Activated naive CD4-positive, alpha-beta T cell treated with anti-CD3 and anti-CD28 coated beads, Interleukin-2, amount 50 U/mL, for 72 hours (primary cell): ENCODE results near the gene GPLD1. TPM values are rescaled to one million over a fixed set of nuclear protein-coding genes. Genes with fewer than 3 reads are reported as not detected.
A peak's percentile ranks its signal among the peaks of the same experiment; 100 is the strongest.
"Not testable (repeated sequence)": the region's sequence is repeated elsewhere in the genome, so short reads cannot be mapped to it uniquely, and the experiment has no call there.

Experiments
- ATAC-seq, 2 donors: fragments of 150-1000 bp; cut with Tn5 transposase; 2 replicates each; pipeline ENCODE4 v1.10.0; 2021; ENCODE audit warnings: mild to moderate bottlenecking in 2 of 2, moderate library complexity in 2 of 2
- DNase-seq, 2 donors: peaks; one replicate each; pipeline ENCODE4 v3.0.0; 2021 to 2022; ENCODE audit warnings: low spot score in 2 of 2
- H3K27ac Mint-ChIP-seq, 2 donors: one replicate each; pipeline ENCODE4 v1.8.0; 2022; ENCODE audit warnings: mild to moderate bottlenecking in 2 of 2, mixed read lengths in 2 of 2
- H3K36me3 Mint-ChIP-seq, 2 donors: one replicate each; pipeline ENCODE4 v1.8.0; 2022; ENCODE audit warnings: mixed read lengths in 2 of 2
- H3K9me3 Mint-ChIP-seq, 2 donors: one replicate each; pipeline ENCODE4 v1.8.0; 2022; ENCODE audit warnings: mixed read lengths in 2 of 2
- total RNA-seq, 2 donors: library from RNA; stranded (reverse); gene quantifications; one replicate each; pipeline ENCODE4 v1.2.3, GENCODE V29; 2022

Gene GPLD1, protein sequence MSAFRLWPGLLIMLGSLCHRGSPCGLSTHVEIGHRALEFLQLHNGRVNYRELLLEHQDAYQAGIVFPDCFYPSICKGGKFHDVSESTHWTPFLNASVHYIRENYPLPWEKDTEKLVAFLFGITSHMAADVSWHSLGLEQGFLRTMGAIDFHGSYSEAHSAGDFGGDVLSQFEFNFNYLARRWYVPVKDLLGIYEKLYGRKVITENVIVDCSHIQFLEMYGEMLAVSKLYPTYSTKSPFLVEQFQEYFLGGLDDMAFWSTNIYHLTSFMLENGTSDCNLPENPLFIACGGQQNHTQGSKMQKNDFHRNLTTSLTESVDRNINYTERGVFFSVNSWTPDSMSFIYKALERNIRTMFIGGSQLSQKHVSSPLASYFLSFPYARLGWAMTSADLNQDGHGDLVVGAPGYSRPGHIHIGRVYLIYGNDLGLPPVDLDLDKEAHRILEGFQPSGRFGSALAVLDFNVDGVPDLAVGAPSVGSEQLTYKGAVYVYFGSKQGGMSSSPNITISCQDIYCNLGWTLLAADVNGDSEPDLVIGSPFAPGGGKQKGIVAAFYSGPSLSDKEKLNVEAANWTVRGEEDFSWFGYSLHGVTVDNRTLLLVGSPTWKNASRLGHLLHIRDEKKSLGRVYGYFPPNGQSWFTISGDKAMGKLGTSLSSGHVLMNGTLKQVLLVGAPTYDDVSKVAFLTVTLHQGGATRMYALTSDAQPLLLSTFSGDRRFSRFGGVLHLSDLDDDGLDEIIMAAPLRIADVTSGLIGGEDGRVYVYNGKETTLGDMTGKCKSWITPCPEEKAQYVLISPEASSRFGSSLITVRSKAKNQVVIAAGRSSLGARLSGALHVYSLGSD
- total RNA-seq = under 1 TPM; 0.16 to 0.99 TPM

DNA sequence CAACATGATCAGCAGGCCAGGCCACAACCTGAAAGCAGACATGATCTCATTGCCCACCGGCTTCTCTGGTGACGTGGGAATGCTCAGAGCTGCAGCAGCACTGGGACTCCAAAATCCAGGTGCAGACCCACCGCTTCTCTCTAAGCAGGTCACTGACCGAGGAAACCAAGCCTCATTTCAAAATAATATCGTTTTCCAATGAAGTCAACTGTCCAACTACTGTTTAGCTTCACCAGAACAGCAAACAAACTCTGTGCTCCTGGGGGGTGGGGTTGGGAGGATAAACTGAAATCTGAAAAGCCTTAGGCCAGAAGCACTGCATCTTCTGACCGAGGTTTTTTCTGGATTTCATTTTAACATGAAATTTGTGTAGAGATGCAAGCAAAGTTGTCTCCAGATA is at the start of gene GPLD1:
Gene GPLD1, minus strand, starts transcription at position 109 of the 400 bp plus-strand sequence. Its CDS starts 67 bp downstream, at position 42.
- Mint-ChIP-seq H3K36me3 (no peaks in the 10 kb centered on the region), H3K9me3 (no peaks in the 10 kb centered on the region), H3K27ac (peak within 1 kb of the TSS in 1 of 2 donors; percentile 87)
- no peak for DNase-seq
- no peak for ATAC-seq

DNA sequence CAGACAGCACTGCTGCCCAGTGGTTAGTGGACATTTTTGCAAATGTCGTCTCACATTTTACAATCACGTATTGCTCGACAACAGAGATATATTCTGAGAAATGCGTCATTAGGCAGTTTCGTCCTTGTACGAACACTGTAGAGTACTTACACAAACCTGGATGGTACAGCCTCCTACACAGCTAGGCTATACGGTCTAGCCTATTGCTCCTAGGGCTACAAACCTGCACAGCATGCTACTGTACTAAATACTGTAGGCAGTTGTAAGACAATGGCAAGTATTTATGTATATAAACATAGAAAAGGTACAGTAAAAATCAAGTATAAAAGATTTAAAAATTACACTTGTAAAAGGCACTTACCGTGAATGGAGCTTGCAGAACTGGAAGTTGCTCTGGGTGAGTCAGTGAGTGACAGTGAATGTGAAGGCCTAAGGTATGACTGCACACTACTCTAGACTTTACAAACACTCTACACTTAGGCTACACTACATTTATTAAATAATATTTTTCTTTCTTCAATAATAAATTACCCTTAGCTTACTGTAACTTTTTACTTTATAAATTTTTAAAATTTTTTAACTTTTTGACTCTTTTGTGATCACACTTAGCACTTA is 48.5 kb upstream of the GPLD1 start:
- Mint-ChIP-seq H3K9me3 (no peaks in the 10 kb centered on the region), H3K36me3 (no peaks in the 10 kb centered on the region), H3K27ac (no peak overlapping the region)
- no peak for DNase-seq
- ATAC-seq = no peak

DNA sequence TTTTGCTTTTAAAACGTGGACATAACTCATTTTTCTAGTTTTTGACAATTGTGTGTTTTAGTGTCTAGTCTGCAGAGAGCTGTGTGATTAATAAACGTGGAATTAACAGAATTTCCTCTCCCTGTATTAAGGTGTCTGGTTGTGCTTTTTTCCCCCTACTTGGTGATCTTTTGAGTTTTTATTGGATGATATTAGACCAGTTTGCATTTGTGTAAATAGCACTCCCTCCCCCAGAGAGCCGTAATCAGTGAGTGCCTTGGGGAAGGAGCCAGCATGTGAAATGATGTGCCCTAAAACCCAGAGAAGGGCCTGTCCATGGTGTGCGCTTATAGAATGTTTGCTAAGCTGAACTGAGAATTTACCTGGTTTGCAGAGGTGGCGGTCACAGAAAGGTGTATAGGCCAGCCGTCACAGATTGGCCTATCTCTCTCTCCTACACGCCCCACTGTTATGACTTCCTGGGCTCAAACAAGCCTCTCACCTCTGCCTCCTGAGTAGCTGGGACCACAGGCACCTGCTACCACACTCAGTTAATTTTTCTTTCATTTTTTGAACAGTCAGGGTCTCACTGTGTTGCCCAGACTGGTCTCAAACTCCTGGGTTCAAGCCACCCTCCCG is 47.8 kb upstream of the GPLD1 start:
- H3K9me3 Mint-ChIP-seq = no peaks in the 10 kb centered on the region
- no peaks in the 10 kb centered on the region for H3K36me3 Mint-ChIP-seq
- no peak for ATAC-seq
- DNase-seq = no peak
- H3K27ac Mint-ChIP-seq = no peak overlapping the region

DNA sequence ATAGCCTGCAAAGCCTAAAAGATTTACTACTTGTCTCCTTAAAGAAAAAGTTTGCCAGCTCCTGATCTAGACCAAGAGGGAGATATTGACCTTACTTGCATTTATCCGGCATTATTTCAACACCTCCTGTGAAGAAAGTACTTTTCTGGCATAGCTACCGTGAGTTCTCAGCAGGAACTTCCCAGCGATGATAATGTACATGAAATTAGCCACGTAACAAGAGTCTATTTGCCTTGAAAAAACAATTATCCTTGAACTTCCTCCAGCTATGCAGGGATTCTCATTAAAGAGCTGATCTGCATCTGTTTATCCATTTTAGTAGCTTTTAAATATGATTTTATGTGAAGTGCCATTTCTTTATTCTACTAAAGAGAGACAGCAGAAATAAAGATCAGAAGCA is 47.1 kb upstream of the GPLD1 start:
- H3K36me3 Mint-ChIP-seq = no peaks in the 10 kb centered on the region
- no peak overlapping the region for H3K27ac Mint-ChIP-seq

DNA sequence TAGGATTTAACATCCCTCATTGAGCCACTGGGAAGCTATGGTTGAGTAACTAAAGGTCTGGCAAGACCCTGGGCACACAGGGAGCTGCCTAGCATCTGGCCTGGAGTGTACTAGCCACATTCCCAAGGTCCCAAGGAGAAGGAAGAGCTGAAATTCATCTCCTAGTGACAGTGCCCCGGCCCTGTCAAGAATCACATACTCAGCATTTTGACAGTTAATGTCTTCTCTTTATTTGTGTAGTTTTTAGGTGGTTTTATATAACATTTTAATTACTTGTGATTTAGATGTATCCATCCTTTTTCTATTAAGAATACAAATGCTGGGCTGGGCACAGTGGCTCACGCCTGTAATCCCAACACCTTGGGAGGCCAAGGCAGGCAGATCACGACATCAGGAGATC is 45.8 kb upstream of the GPLD1 start:
- no peak for ATAC-seq
- no peaks in the 10 kb centered on the region for H3K9me3 Mint-ChIP-seq
- no peak for DNase-seq
- H3K27ac Mint-ChIP-seq = no peak overlapping the region
- peaks cover 0 to 8% of the 10 kb centered on the region in 2 donors for H3K36me3 Mint-ChIP-seq

More for the DNA sequence above, 47.1 kb upstream of the GPLD1 start:
- DNase-seq = no peak
- ATAC-seq = no peak
- no peaks in the 10 kb centered on the region for H3K9me3 Mint-ChIP-seq

DNA sequence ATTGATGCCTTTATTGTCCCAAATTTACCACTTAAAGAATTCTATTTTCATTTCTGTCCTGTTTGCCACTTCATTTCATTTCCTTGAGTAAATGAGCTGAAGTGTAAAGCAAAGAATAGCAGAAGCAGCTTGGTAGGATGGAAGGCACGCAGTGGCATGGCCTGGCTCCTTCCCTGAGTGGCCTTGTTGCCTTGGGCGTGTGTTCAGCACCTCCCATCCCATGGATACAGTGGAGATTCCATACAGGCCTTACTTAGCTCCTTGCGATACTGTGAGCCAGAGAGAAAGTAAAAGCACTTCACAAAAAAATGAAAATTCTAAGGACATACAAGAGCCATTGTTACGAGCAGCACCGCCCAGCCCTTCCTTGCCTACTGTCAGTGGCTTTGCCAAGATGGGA is 45.0 kb upstream of the GPLD1 start:
- DNase-seq (no peak), ATAC-seq (no peak)
- Mint-ChIP-seq H3K9me3 (no peaks in the 10 kb centered on the region), H3K36me3 (peaks cover 0 to 8% of the 10 kb centered on the region in 2 donors), H3K27ac (no peak overlapping the region)

DNA sequence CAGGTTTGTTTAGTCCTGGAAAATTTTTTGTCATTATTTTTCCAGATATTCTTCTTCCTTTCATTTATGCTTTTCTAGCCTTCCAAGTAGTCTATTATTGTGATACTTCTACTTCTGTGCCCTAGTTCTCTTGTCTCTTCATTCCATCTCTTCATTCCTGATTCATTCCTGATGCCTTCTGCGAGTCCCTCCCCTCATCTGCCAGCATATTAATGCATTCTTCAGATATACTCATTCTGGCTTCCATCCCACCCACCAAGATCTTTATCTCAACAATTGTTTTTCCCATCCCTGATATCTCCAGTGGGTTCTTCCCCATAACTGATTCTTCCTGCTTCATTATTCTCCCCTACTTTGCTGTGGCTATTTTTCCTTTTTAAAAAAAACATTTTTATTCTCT is 40.6 kb upstream of the GPLD1 start:
- DNase-seq (no peak), ATAC-seq (no peak)
- peaks cover 0 to 8% of the 10 kb centered on the region in 2 donors for H3K36me3 Mint-ChIP-seq
- H3K27ac Mint-ChIP-seq = no peak overlapping the region
- no peaks in the 10 kb centered on the region for H3K9me3 Mint-ChIP-seq

DNA sequence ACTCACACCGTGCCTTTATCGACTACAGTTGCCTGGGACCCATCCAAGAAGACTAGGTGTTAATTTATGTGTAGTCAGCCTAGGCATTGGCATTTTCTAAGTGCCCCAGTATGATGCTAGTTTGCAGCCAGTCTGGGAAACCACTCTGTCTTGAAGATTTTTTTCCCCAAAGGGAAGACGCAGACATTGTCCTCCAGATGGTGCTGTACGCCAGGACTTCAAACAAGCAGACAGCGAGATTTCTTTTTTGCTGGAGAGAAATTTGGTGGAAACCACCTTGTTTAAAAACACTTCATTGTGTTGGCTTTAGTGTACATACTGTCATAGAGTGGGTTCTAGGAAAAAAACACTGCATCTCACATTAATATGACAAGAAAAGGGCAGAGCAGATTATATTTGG is 35.4 kb upstream of the GPLD1 start:
- Mint-ChIP-seq H3K27ac (no peak overlapping the region), H3K36me3 (no peaks in the 10 kb centered on the region), H3K9me3 (no peaks in the 10 kb centered on the region)
- DNase-seq (no peak), ATAC-seq (no peak)

DNA sequence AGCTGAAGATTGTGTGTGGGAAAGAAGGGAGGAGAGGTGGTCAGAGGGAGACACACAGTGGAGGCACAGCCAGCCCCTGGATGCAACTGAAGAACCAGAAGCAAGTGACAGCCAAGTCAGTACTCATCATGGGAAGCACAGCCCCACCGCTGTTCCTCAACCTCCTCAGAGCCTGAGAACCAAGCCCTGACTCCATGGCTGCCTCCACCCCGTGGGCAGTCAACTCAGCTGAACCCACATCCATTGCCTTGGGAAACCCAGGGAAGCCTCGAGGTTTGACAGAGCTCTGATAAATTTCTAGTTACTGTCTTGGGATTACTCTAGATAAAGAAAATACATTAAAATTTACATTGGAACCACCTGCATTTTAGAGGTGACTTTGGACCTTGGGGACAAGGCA is 35.0 kb upstream of the GPLD1 start:
- peak overlapping the region in 1 of 2 donors; percentile 37 for H3K27ac Mint-ChIP-seq
- ATAC-seq = no peak
- no peaks in the 10 kb centered on the region for H3K36me3 Mint-ChIP-seq
- H3K9me3 Mint-ChIP-seq = no peaks in the 10 kb centered on the region
- no peak for DNase-seq

DNA sequence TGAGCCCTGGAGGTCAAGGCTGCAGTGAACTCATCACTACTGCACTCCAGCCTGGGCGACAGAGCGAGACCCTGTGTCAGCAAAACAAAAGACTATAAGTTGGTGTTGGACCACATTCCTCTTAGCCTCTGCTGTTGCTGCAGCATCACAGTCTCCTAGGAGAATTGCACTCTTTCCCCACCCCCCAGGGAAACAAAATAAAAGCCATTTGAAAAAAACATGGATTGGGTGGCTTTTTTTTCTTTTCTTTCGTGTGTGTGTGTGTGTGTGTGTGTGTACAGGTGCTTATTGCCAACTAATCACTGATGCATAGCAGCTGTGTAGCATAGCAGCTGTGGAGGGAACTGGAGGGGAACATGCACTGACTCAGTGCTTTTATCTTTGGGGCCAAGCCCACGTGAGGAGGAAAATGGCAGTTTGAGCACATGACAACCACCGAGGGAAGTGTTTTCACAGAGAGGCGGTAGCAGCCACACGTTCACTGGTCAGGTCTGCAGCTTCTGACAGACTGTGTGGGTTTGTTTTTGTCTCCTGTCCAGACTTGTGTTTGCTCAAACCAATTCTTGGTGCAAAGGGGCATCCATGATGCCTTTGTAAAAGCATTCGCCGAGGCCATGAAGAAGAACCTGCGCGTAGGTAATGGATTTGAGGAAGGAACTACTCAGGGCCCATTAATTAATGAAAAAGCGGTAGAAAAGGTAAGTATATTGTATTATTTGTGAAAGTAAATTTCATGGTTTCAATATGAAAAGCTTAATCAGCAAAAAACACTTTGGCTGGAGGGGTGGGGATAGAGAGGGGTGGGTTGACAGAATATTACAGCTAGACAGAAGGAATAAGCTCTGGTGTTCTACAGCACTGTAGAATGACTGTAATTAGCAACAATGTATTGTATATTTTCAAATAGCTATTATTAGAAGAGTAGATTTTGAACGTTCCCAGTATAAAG is 33.1 kb upstream of the GPLD1 start:
- DNase-seq = no peak
- Mint-ChIP-seq H3K27ac (no peak overlapping the region), H3K9me3 (no peaks in the 10 kb centered on the region), H3K36me3 (no peaks in the 10 kb centered on the region)
- no peak for ATAC-seq

DNA sequence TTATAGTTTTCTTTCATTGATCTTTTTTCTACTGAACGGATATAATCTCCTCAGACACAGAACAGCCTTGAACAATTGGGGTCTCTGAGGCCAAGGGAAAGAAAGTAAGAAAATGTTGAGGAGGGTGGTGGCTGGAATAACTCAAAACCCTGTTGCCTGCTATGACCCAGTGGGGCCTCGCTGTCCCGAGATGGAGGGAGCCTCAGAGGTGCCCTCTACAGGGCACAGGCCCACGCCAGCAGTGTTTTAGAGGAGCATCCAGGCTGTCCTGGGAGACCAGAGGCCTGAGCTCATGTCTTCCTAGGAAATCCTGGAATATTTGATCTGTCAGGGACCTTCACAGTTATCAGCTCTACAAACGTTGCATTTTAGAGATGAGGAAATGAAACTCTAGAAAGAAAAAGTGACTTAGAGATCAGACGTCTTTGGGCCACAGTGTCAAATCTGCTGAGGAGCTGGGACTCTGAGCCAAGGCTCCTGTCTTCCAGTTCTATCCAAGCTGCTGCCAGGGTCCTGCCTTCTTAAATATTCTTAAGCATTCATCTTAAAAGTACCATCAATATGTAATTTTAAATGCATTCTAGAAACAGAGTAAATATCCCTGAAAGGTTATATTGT is 31.7 kb upstream of the GPLD1 start:
- ATAC-seq = peak; percentile 82 to 87
- Mint-ChIP-seq H3K36me3 (no peaks in the 10 kb centered on the region), H3K27ac (peak overlapping the region in 1 of 2 donors; percentile 32), H3K9me3 (no peaks in the 10 kb centered on the region)
- DNase-seq = peak in 1 of 2 donors; percentile 40

DNA sequence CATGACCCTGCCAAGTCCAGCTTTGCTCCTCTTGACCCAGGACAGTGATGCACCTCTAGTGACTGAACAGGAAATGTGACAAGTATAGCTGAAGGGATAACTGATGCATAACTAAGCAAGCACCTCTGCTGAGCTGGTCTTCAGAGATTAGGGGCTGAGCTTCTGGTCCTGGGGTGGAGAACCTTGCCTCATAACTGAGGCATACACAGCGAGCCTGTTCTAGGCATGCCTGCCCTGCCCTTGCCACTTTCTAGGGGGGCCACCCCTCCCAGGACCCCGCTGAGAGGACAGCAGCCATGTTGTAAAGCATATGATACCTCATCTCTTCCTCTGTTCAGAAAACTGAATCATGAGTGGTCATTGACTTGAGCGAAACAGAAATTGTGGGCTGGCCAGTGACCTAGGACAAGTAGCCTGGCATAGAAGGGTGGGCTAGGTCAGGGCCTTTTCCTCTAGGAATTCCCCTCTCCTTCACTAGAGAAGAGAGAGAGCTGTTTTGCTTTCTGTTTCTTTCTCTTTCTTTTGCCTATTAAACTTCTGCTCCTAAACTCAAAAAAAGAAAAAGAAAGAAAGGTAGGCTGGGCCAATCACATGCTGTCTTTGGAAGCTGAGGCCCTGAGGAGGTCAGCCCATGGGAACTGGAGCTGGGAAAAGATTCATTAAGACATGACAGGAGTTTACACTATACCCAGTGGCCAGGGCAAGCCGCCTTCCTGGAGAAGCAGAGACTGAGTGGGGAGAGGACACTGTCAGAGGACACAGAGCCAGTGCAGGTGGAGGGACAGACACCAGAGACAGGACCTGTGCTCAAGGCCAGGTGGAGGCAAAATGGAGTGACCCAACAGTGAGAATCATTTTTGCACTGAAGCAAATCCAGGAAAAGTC is 28.5 kb upstream of the GPLD1 start:
- H3K27ac Mint-ChIP-seq = peak overlapping the region; percentile 78
- DNase-seq = no peak
- ATAC-seq = peak in 1 of 2 donors; percentile 37
- H3K36me3 Mint-ChIP-seq = peaks cover 0 to 5% of the 10 kb centered on the region in 2 donors
- H3K9me3 Mint-ChIP-seq = no peaks in the 10 kb centered on the region

DNA sequence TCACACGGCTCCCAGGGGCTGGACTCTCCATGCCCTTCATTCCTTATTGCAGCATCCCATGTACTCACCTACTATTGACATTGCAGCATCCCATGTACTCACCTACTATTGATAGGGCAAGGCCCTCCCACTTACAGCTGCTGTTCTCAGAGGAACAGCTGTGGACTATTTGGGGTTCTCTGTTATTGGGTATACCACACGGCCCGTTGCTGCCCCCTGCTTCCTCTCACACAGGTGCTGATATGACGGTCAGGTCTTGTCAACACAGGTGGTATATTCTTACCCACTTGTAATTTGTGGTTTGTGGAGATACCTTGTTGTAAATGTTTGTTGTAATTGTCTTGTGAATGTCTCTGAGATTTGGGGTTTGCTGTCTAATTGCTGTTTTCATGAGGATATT is 24.2 kb upstream of the GPLD1 start:
- Mint-ChIP-seq H3K9me3 (no peaks in the 10 kb centered on the region), H3K36me3 (peaks cover 6 to 19% of the 10 kb centered on the region in 2 donors), H3K27ac (peak overlapping the region in 1 of 2 donors; percentile 3)
- DNase-seq (no peak), ATAC-seq (no peak)

DNA sequence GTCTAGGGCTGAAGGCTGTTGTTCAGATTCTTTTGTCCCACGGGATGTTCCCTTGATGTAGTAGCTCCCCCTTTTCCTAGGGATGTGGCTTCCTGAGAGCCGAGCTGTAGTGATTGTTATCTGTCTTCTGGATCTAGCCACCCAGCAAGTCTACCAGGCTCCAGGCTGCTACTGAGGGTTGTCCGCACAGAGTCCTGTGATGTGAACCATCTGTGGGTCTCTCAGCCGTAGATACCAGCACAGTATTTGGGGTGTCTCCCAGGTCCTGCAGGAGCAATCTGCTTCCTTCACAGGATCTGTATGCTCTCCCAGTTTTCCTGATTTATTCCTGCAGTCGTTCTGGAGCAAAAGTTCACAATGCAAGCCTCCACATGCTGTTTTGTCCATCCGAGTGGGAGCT is 22.6 kb upstream of the GPLD1 start:
- peaks cover 14 to 27% of the 10 kb centered on the region in 2 donors for H3K36me3 Mint-ChIP-seq
- not testable (repeated sequence) for DNase-seq

More for the DNA sequence above, 22.6 kb upstream of the GPLD1 start:
- H3K9me3 Mint-ChIP-seq, H3K27ac Mint-ChIP-seq, ATAC-seq: not testable (repeated sequence)
